Mammary epithelial cell (primary cell): ENCODE data around the gene PTX4.

Source experiments
- CTCF ChIP-seq, 2 donors: IDR thresholded peaks in 1 of 2; conservative IDR thresholded peaks in 1 of 2; 2 replicates each; pipeline ENCODE4 v1.5.1; 2011 to 2012; ENCODE audit warnings: inconsistent platforms in 2 of 2, low read length in 2 of 2, mild to moderate bottlenecking in 2 of 2, control low read depth in 1 of 2, low read depth in 1 of 2; ENCODE audit not compliant: insufficient read depth in 1 of 2; ENCODE audit errors: extremely low read depth in 1 of 2
- EZH2 ChIP-seq: IDR thresholded peaks from 2 replicates; pipeline ENCODE4 v1.6.1; 2012; ENCODE audit warnings: low read length, inconsistent platforms, borderline replicate concordance

DNA sequence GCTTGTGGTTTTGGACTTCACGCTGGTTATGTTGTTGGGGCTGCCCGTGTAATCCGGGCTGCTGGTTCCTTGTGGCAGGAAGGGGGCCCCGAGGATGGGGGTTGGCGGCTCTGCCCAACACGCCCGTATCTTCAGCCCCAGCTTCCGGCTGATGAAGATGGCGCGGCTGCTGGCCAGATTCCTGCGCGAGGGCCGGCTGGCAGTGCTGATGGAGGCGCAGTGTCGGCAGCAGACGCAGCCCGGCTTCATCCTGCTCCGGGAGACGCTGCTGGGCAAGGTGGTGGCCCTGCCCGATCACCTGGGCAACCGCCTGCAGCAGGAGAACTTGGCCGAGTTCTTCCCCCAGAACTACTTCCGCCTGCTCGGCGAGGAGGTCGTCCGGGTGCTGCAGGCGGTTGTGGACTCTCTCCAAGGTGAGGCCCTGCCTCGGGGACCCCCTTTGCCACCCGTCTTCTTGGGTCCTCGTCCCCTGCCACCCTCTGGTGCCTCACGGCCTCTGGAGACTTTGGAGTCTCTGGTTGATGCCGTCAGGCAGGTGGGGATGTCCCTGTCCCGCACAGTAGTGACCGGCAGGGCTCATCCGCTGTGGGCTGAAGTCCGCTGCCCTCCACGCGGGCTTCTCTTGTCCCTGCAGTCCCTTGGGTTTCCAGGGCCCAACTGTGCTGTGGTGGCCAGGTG is 6.6 kb upstream of the PTX4 start:
- TF ChIP-seq CTCF (conservative IDR thresholded peaks at IDR 0.05 in 1 of 2, IDR thresholded peaks at IDR 0.05 in 1 of 2; ENCODE audit: extremely low read depth in 1 of 2, insufficient read depth in 1 of 2, low read depth in 1 of 2, low read length in 2 of 2) = no peak
- no peak for TF ChIP-seq EZH2
